PFSK-1 (cell line): ENCODE measurements around the gene PRR7.

Experiments
- FOXP2 ChIP-seq: optimal IDR thresholded peaks from 2 replicates; pipeline ENCODE3; 2011; ENCODE audit warnings: borderline replicate concordance, control low read depth, inconsistent platforms; ENCODE audit not compliant: insufficient read depth; ENCODE audit errors: extremely low read length, extremely low read depth
- POLR2AphosphoS5 ChIP-seq: IDR thresholded peaks from 2 replicates; pipeline ENCODE4 v1.6.1; 2012; ENCODE audit warnings: low read depth, mild to moderate bottlenecking, control low read depth, low read length, moderate library complexity
- REST ChIP-seq, 2 experiments: IDR thresholded peaks; 2 replicates each; pipeline versions ENCODE4 v1.6.1 to v1.8.0; 2011 to 2012; ENCODE audit warnings: low read depth in 2 of 2, low read length in 2 of 2, control low read depth in 1 of 2, inconsistent platforms in 1 of 2, mild to moderate bottlenecking in 1 of 2, moderate library complexity in 1 of 2; ENCODE audit not compliant: insufficient read depth in 1 of 2
- SIN3A ChIP-seq: IDR thresholded peaks from 2 replicates; pipeline ENCODE4 v1.6.1; 2012; ENCODE audit warnings: mild to moderate bottlenecking, low read length, moderate library complexity, borderline replicate concordance; ENCODE audit not compliant: insufficient read depth
- TAF1 ChIP-seq: IDR thresholded peaks from 2 replicates; pipeline ENCODE4 v1.6.1; 2012; ENCODE audit warnings: low read length, control low read depth, borderline replicate concordance; ENCODE audit not compliant: insufficient read depth

The PRR7 gene

GRCh38 chr5:177465044-177465443, 18.4 kb downstream of the PRR7 start:
- no peak for TF ChIP-seq TAF1
- TF ChIP-seq FOXP2, result no peak
- TF ChIP-seq SIN3A, result no peak
- no peak for TF ChIP-seq REST (IDR thresholded peaks at IDR 0.05; ENCODE audit: insufficient read depth in 1 of 2, low read depth in 2 of 2, low read length in 2 of 2)
- no peak for TF ChIP-seq POLR2AphosphoS5

GRCh38 chr5:177466861-177467260, 20.2 kb downstream of the PRR7 start:
- TF ChIP-seq REST (IDR thresholded peaks at IDR 0.05; ENCODE audit: insufficient read depth in 1 of 2, low read depth in 2 of 2, low read length in 2 of 2) (no peak), SIN3A (no peak), TAF1 (no peak), FOXP2 (no peak)

- TF ChIP-seq REST (IDR thresholded peaks at IDR 0.05; ENCODE audit: insufficient read depth in 1 of 2, low read depth in 2 of 2, low read length in 2 of 2) (no peak), FOXP2 (no peak), TAF1 (no peak), SIN3A (no peak), POLR2AphosphoS5 (no peak)
These were observed 20.8 kb downstream of the PRR7 start for GRCh38 chr5:177467436-177467835.

GRCh38 chr5:177468329-177468684, 21.7 kb downstream of the PRR7 start:
- TF ChIP-seq REST (IDR thresholded peaks at IDR 0.05; ENCODE audit: insufficient read depth in 1 of 2, low read depth in 2 of 2, low read length in 2 of 2) (no peak), FOXP2 (no peak), SIN3A (no peak), POLR2AphosphoS5 (no peak), TAF1 (no peak)

- no peak for TF ChIP-seq REST (IDR thresholded peaks at IDR 0.05; ENCODE audit: insufficient read depth in 1 of 2, low read depth in 2 of 2, low read length in 2 of 2)
- no peak for TF ChIP-seq FOXP2
- no peak for TF ChIP-seq SIN3A
- no peak for TF ChIP-seq TAF1
- TF ChIP-seq POLR2AphosphoS5, result no peak
These were observed 22.3 kb downstream of the PRR7 start for GRCh38 chr5:177468685-177469628.
